GM21786 (cell line): ENCODE data around the gene ORM2.
"Not testable (repeated sequence)": the region's sequence is repeated elsewhere in the genome, so short reads cannot be mapped to it uniquely, and the experiment has no call there.

Experiments
- ATAC-seq: cut with Tn5 transposase; IDR thresholded peaks from one replicate; pipeline ENCODE4 v1.9.1; 2021; ENCODE audit not compliant: unreplicated experiment

The ORM2 gene

GRCh38 chr9:114313186-114313585 lies 16.5 kb upstream of the ORM2 start:
- no peak for ATAC-seq

- no peak for ATAC-seq
Measured at GRCh38 chr9:114314256-114314867, 15.3 kb upstream of the ORM2 start.

GRCh38 chr9:114314881-114315722 lies 14.6 kb upstream of the ORM2 start:
- ATAC-seq, result no peak

GRCh38 chr9:114315723-114316363 lies 13.8 kb upstream of the ORM2 start:
- ATAC-seq, result no peak

GRCh38 chr9:114316605-114317230 lies 13.0 kb upstream of the ORM2 start:
- no peak for ATAC-seq

GRCh38 chr9:114317665-114318357 lies 11.9 kb upstream of the ORM2 start:
- ATAC-seq, result no peak

GRCh38 chr9:114318416-114318815 lies 11.3 kb upstream of the ORM2 start:
- ATAC-seq, result no peak

GRCh38 chr9:114319147-114319546 lies 10.5 kb upstream of the ORM2 start:
- ATAC-seq, result no peak

GRCh38 chr9:114320710-114321109 lies 9.0 kb upstream of the ORM2 start:
- not testable (repeated sequence) for ATAC-seq

- no peak for ATAC-seq
Measured at GRCh38 chr9:114321759-114322158, 7.9 kb upstream of the ORM2 start.

GRCh38 chr9:114322160-114322818 lies 7.4 kb upstream of the ORM2 start:
- not testable (repeated sequence) for ATAC-seq

- ATAC-seq, result not testable (repeated sequence)
Measured at GRCh38 chr9:114322831-114323531, 6.7 kb upstream of the ORM2 start, which contains the start of gene ORM1. ORM1 (plus strand) TSS chr9:114323098; CDS start chr9:114323134, 36 bp downstream.

GRCh38 chr9:114323849-114324248 lies 5.8 kb upstream of the ORM2 start:
- ATAC-seq, result not testable (repeated sequence)

GRCh38 chr9:114324492-114324891 lies 5.2 kb upstream of the ORM2 start:
- no peak for ATAC-seq

GRCh38 chr9:114324965-114325364 lies 4.7 kb upstream of the ORM2 start:
- ATAC-seq, result not testable (repeated sequence)

GRCh38 chr9:114325684-114326254 lies 3.9 kb upstream of the ORM2 start:
- ATAC-seq, result not testable (repeated sequence)

- ATAC-seq, result no peak
Measured at GRCh38 chr9:114327749-114328148, 1.9 kb upstream of the ORM2 start.

GRCh38 chr9:114328357-114328820 lies 1.3 kb upstream of the ORM2 start:
- not testable (repeated sequence) for ATAC-seq
